DND-41 (cell line): ENCODE measurements around the gene ST6GALNAC3.

Experiments
- CTCF ChIP-seq: IDR thresholded peaks from 2 replicates; pipeline ENCODE4 v1.5.1; 2012; ENCODE audit warnings: borderline replicate concordance, low read length, moderate library complexity, mild to moderate bottlenecking; ENCODE audit not compliant: poor library complexity, severe bottlenecking; ENCODE audit errors: extremely low read depth
- EZH2 ChIP-seq: IDR thresholded peaks from 3 replicates; pipeline ENCODE4 v1.6.1; 2012; ENCODE audit warnings: borderline replicate concordance, low read depth, mild to moderate bottlenecking, moderate library complexity, low read length, inconsistent platforms; ENCODE audit not compliant: severe bottlenecking

GRCh38 chr1:76170513-76170912, 96.0 kb downstream of the ST6GALNAC3 start:
- TF ChIP-seq CTCF (no peak), EZH2 (no peak)
